Lung (tissue), 16 donors: ENCODE measurements around the gene ALPL. TPM values are rescaled to one million over a fixed set of nuclear protein-coding genes. Genes with fewer than 3 reads are reported as not detected.
"Not testable (repeated sequence)": the region's sequence is repeated elsewhere in the genome, so short reads cannot be mapped to it uniquely, and the experiment has no call there.

Source experiments
- ATAC-seq: fragments of 200-7000 bp; cut with Tn5 transposase; one replicate; pipeline ENCODE4 v1.9.1; 2020; ENCODE audit warnings: moderate number of reproducible peaks; ENCODE audit not compliant: insufficient read depth, low FRiP score
- DNase-seq, 3 donors: peaks; one replicate each; pipeline ENCODE4 v3.0.0-alpha.2; 2013 to 2017
- H3K27ac ChIP-seq, 2 donors: one replicate each; pipeline ENCODE4 v1.5.1; 2013; ENCODE audit warnings: mild to moderate bottlenecking in 2 of 2, moderate library complexity in 2 of 2, control low read depth in 1 of 2, inconsistent platforms in 1 of 2, low read depth in 1 of 2, low read length in 1 of 2
- H3K27me3 ChIP-seq, 3 donors: one replicate each; pipeline ENCODE4 v1.5.1; 2013; ENCODE audit warnings: low read length in 2 of 3; ENCODE audit not compliant: control insufficient read depth in 3 of 3, insufficient read depth in 3 of 3
- H3K36me3 ChIP-seq, 4 donors: one replicate each; pipeline ENCODE4 v1.5.1; 2013; ENCODE audit warnings: low read length in 4 of 4, mild to moderate bottlenecking in 1 of 4, moderate library complexity in 1 of 4; ENCODE audit not compliant: control insufficient read depth in 4 of 4, insufficient read depth in 4 of 4
- H3K4me1 ChIP-seq, 5 donors: one replicate each; pipeline ENCODE4 v1.5.1; 2013; ENCODE audit warnings: low read length in 5 of 5, mild to moderate bottlenecking in 2 of 5, moderate library complexity in 1 of 5; ENCODE audit not compliant: control insufficient read depth in 5 of 5, insufficient read depth in 5 of 5
- H3K4me3 ChIP-seq: one replicate; pipeline ENCODE4 v1.5.1; 2013; ENCODE audit warnings: mild to moderate bottlenecking, control low read depth, moderate library complexity
- H3K9ac ChIP-seq, 2 donors: one replicate each; pipeline ENCODE4 v1.5.1; 2013; ENCODE audit warnings: low read length in 2 of 2, control low read depth in 1 of 2; ENCODE audit not compliant: insufficient read depth in 1 of 2
- H3K9me3 ChIP-seq, 4 donors: one replicate each; pipeline ENCODE4 v1.5.1; 2013; ENCODE audit warnings: low read length in 3 of 4, mild to moderate bottlenecking in 1 of 4, moderate library complexity in 1 of 4; ENCODE audit not compliant: control insufficient read depth in 4 of 4, insufficient read depth in 3 of 4
- WGBS, 2 donors: extraction: QIAGEN DNeasy Blood & Tissue Kit; methylation state at CpG; one replicate each; pipeline ENCODE4 v1.1.7; 2013; 5-methylcytosine and 5-hydroxymethylcytosine counted together
- long read RNA-seq, 5 donors: transcript quantifications; one replicate each; lab custom pipeline, GENCODE V29; 2026
- polyA plus RNA-seq, 2 donors: library from polyadenylated mRNA; stranded (reverse); fragments of 200-250 nt; gene quantifications; one replicate each; pipeline ENCODE4 v1.2.1, GENCODE V29; 2013
- total RNA-seq, 2 donors: library from RNA; depleted of rRNA in 1 of 2; stranded (reverse); fragments of >200 nt in 1 of 2; gene quantifications; one replicate each; pipeline ENCODE4 v1.2.1, GENCODE V29; 2014 to 2021
- TF ChIP-seq, protein P1 (sequence below): IDR thresholded peaks from 2 replicates; pipeline ENCODE4 v1.5.1; 2012; ENCODE audit warnings: mild to moderate bottlenecking; ENCODE audit errors: control extremely low read depth, extremely low read depth
- donor health status: control.
- donor health status: control.
- donor health status: Bipolar disorder and iron deficiency.
- donor health status: healthy.
- donor health status: DM: yes; HTN: yes; CAD: no.

Gene ALPL
- total RNA-seq (100 to 1,000 TPM in 1 of 2 donors, 10 to 100 TPM in 1; 38.6 to 242 TPM), polyA plus RNA-seq (100 to 1,000 TPM; 220 to 241 TPM)
- long read RNA-seq, donor 1, partial matches to known transcripts: 0 of 1 reads
- long read RNA-seq, donor 1, other reads (novel, unspliced or antisense): 0 of 1 reads
- long read RNA-seq, donor 2, partial matches to known transcripts: 0 of 1 reads
- long read RNA-seq, donor 2, other reads (novel, unspliced or antisense): 0 of 1 reads
- long read RNA-seq, donor 3, partial matches to known transcripts: 0 of 2 reads
- long read RNA-seq, donor 3, other reads (novel, unspliced or antisense): 0 of 2 reads
- long read RNA-seq, donor 4: 0 reads
- long read RNA-seq, donor 5, partial matches to known transcripts: 0 of 1 reads
- long read RNA-seq, donor 5, other reads (novel, unspliced or antisense): 0 of 1 reads

DNA sequence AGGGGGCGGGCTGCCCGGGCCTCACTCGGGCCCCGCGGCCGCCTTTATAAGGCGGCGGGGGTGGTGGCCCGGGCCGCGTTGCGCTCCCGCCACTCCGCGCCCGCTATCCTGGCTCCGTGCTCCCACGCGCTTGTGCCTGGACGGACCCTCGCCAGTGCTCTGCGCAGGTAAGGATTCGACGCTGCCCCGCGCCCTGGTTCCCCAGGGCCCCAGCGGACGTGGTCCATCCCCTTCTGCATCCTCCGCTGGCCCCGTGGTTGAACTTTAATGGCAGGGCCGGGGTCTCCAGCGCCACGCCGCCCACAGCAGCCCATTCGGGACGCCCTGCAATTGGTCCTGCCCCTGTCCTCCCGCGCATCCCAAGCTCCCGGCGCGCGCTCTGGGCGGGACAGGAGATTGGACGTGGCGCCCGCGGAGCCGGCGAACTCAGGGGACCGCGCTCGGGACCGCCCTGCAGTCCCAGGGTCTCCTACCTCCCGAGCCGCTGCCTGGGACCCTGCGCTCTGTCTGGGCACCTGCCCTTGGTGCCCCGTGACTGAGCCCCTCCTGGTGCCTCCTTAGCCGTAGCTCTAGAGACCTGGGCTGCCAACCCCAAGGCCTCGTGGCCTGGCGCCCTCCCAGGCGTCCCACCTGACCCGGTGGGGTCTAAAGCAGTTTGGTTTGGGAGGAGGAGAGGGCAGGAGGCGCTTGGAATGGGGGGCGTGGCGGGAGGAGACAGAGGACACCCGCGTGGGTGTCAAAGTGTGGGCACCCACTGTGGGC is at the start of gene ALPL:
ALPL (plus strand) TSS at position 73 of the 762 bp plus-strand sequence. CDS start 44,659 bp downstream, outside the sequence.
- Histone ChIP-seq H3K4me3 (peak within 1 kb of the TSS; percentile 49), H3K4me1 (peaks cover 0 to 9% (median 4%) of the 10 kb centered on the region in 5 donors), H3K36me3 (no peaks in the 10 kb centered on the region), H3K9ac (no peak within 1 kb of the TSS), H3K27me3 (peaks cover 0 to 24% (median 20%) of the 10 kb centered on the region in 3 donors), H3K27ac (peak within 1 kb of the TSS in 1 of 2 donors; percentile 28), H3K9me3 (peaks cover 0 to under 1% (median 0%) of the 10 kb centered on the region in 4 donors)
- no peak for ATAC-seq
- WGBS, 2 donors: 4 to 6% methylated on average over 51 to 67 of the region's 67 CpGs
- DNase-seq: no peak
- TF ChIP-seq, protein P1, sequence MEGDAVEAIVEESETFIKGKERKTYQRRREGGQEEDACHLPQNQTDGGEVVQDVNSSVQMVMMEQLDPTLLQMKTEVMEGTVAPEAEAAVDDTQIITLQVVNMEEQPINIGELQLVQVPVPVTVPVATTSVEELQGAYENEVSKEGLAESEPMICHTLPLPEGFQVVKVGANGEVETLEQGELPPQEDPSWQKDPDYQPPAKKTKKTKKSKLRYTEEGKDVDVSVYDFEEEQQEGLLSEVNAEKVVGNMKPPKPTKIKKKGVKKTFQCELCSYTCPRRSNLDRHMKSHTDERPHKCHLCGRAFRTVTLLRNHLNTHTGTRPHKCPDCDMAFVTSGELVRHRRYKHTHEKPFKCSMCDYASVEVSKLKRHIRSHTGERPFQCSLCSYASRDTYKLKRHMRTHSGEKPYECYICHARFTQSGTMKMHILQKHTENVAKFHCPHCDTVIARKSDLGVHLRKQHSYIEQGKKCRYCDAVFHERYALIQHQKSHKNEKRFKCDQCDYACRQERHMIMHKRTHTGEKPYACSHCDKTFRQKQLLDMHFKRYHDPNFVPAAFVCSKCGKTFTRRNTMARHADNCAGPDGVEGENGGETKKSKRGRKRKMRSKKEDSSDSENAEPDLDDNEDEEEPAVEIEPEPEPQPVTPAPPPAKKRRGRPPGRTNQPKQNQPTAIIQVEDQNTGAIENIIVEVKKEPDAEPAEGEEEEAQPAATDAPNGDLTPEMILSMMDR: no peak

DNA sequence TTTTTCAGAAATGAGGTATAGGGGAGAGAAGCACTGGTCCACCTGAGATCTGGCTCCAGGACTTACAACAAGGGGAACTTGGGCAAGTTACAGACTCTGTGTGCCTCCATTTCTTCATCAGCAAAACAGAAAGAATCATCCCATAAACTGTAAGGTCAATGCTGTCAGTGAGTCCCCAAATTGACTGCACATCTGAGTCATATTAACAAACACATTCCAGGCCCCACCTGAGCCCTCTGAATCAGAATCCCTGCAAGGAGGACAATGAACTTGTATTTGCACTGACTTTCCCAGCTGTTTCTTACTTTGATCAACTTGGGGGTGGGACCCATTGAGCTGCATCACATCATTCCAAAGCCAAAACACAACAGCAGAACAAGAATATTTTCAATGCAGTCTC is 44.1 kb upstream of the ALPL start:
- not testable (repeated sequence) for H3K9ac ChIP-seq, DNase-seq, H3K4me1 ChIP-seq, ATAC-seq, H3K27me3 ChIP-seq, H3K9me3 ChIP-seq, H3K27ac ChIP-seq, H3K4me3 ChIP-seq, H3K36me3 ChIP-seq

DNA sequence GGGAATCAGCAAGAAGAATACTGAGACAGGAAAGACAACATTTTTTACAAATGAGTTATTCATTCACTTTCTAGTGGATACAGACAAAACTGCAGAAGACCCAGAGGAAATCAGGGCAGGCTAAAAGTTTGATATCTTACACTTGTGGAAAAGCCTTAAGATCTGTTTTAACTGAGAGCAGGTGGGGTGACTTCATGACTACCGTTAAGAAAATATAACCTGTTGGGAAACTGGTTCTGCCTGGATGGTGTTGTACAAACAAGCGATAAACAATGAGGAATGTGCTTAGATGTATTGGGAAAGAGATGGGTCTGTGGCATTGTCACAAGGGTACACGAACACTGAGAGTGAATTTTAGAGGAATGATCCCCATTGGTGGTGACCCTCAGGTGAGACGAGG is 41.3 kb upstream of the ALPL start:
- not testable (repeated sequence) for H3K9me3 ChIP-seq, H3K27ac ChIP-seq, H3K9ac ChIP-seq, H3K36me3 ChIP-seq, H3K4me1 ChIP-seq, DNase-seq, ATAC-seq, H3K4me3 ChIP-seq, H3K27me3 ChIP-seq
- WGBS, 2 donors: 79 to 81% methylated on average over 4 of the region's 4 CpGs

DNA sequence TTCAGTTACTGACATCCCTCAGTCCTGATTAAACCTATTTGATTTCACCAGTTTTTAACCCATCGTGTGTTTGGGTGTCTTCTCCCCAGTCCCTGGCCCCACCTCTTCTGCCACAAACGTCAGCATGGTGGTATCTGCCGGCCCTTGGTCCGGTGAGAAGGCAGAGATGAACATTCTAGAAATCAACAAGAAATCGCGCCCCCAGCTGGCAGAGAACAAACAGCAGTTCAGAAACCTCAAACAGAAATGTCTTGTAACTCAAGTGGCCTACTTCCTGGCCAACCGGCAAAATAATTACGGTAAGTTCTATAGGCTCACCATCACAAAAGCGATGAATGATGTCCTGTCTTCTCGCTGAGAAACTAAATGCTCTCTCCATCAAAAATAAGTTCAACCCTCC is 40.6 kb upstream of the ALPL start:
- DNase-seq (peak in 1 of 3 donors; percentile 9), ATAC-seq (no peak)
- 24 to 53% methylated on average over 10 of the region's 10 CpGs for WGBS, 2 donors
- Histone ChIP-seq H3K4me3 (no peak overlapping the region), H3K36me3 (peaks cover 0 to 3% (median 1%) of the 10 kb centered on the region in 4 donors), H3K4me1 (no peaks in the 10 kb centered on the region), H3K27ac (no peak overlapping the region), H3K9me3 (no peaks in the 10 kb centered on the region), H3K27me3 (no peaks in the 10 kb centered on the region), H3K9ac (no peak overlapping the region)
- TF ChIP-seq, protein P1: no peak
